H1 (cell line): Measurements from ENCODE around the gene LAIR2. TPM values are rescaled to one million over a fixed set of nuclear protein-coding genes. Genes with fewer than 3 reads are reported as not detected.

Source experiments
- ASH2L ChIP-seq: fragments of 200-600, 300-600 bp; sonication (generic); IDR thresholded peaks from one replicate; pipeline ENCODE4 v1.7.1; 2017; ENCODE audit warnings: low read length
- CBX8 ChIP-seq: fragments of 300-800, 300-1000 bp; sonication (generic); IDR thresholded peaks from 2 replicates; pipeline ENCODE4 v1.7.1; 2016; ENCODE audit warnings: low read depth, low read length, borderline replicate concordance
- CHD7 ChIP-seq: fragments of 300-600 bp; sonication (generic); IDR thresholded peaks from 2 replicates; pipeline ENCODE4 v1.7.1; 2012; ENCODE audit warnings: low read length, moderate library complexity, mild to moderate bottlenecking, inconsistent platforms; ENCODE audit not compliant: insufficient replicate concordance
- NRF1 ChIP-seq: IDR thresholded peaks from 2 replicates; pipeline ENCODE4 v1.6.1; 2011; ENCODE audit warnings: mild to moderate bottlenecking, low read depth, low read length, improper control_type of control experiment
- RBBP5 ChIP-seq: IDR thresholded peaks from 2 replicates; pipeline ENCODE4 v1.7.1; 2012; ENCODE audit warnings: low read depth, mild to moderate bottlenecking, inconsistent platforms, low read length, moderate library complexity, borderline replicate concordance
- SIX5 ChIP-seq: IDR thresholded peaks from 2 replicates; pipeline ENCODE4 v1.6.1; 2011; ENCODE audit warnings: mild to moderate bottlenecking, low read depth, low read length
- TAF7 ChIP-seq: optimal IDR thresholded peaks from 2 replicates; pipeline ENCODE3; 2011; ENCODE audit warnings: low read depth, mild to moderate bottlenecking, inconsistent platforms, low read length, moderate library complexity, borderline replicate concordance
- TCF12 ChIP-seq: IDR thresholded peaks from 2 replicates; pipeline ENCODE4 v1.6.1; 2011; ENCODE audit warnings: low read depth, mild to moderate bottlenecking, low read length
- polyA plus RNA-seq, 7 experiments: library from polyadenylated mRNA; depleted of rRNA in 3 of 7; stranded (reverse) in 5 of 7; unstranded in 2 of 7; fragments of >200 nt in 5 of 7; fragments of 200-250 nt in 2 of 7; gene quantifications; 1 replicate in 5 of 7; 2 replicates in 1 of 7; 4 replicates in 1 of 7; pipeline versions ENCODE4 v1.2.1 to v1.2.3, GENCODE V29; 2011 to 2013; ENCODE audit warnings: missing spikeins in 2 of 7, mixed read lengths in 2 of 7
- total RNA-seq: library from RNA; stranded (reverse); fragmentation: NEBNext Ultra II Directional; extraction: Animal tissue kit (Norgen Biotek cat#: 25700); gene quantifications from 2 replicates; pipeline ENCODE4 v1.2.1, GENCODE V29; 2021

The LAIR2 gene
- total and polyA plus RNA-seq, 2 of the 8 experiments (the other 6 are each of a cell fraction or from before 2014, with no cell fraction given): not detected

GRCh38 chr19:54493967-54494585, 8.6 kb upstream of the LAIR2 start (continued):
- TF ChIP-seq CHD7 (no peak), RBBP5 (no peak), TAF7 (no peak), ASH2L (no peak), SIX5 (no peak), CBX8 (no peak), NRF1 (no peak), TCF12 (no peak)
